Stimulated activated CD8-positive, alpha-beta memory T cell treated with anti-CD3 and anti-CD28 coated beads, Interleukin-7, amount 100 ng/mL, for 48 hours (primary cell): ENCODE results near the gene CGN.

Source experiments
- DNase-seq, 2 donors: peaks; one replicate each; pipeline ENCODE4 v3.0.0-alpha.2; 2020; ENCODE audit warnings: low read depth in 1 of 2; ENCODE audit errors: extremely low read depth in 1 of 2

CGN gene

GRCh38 chr1:151499365-151499764 lies 11.8 kb upstream of the CGN start:
- DNase-seq: no peak

- DNase-seq: no peak
These were observed 11.3 kb upstream of the CGN start for GRCh38 chr1:151499930-151500329.

DNA sequence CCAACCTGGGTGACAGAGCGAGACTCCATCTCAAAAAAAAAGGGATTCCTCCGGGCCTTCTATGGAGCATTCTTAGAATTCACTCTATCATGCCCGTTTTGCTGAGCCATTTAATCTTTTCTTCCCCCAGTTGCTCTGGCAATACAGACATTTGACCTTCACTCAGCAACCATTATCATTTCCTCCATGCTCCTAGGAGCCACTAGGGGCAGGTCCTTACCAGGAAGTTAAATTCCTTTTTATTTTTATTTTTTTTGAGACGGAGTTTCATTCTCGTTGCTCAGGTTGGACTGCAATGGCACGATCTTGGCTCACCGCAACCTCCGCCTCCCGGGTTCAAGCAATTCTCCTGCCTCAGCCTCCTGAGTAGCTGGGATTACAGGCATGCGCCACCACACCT lies 9.7 kb upstream of the CGN start:
- no peak for DNase-seq

- no peak for DNase-seq
These were observed 9.0 kb upstream of the CGN start for GRCh38 chr1:151502035-151502700.

DNA sequence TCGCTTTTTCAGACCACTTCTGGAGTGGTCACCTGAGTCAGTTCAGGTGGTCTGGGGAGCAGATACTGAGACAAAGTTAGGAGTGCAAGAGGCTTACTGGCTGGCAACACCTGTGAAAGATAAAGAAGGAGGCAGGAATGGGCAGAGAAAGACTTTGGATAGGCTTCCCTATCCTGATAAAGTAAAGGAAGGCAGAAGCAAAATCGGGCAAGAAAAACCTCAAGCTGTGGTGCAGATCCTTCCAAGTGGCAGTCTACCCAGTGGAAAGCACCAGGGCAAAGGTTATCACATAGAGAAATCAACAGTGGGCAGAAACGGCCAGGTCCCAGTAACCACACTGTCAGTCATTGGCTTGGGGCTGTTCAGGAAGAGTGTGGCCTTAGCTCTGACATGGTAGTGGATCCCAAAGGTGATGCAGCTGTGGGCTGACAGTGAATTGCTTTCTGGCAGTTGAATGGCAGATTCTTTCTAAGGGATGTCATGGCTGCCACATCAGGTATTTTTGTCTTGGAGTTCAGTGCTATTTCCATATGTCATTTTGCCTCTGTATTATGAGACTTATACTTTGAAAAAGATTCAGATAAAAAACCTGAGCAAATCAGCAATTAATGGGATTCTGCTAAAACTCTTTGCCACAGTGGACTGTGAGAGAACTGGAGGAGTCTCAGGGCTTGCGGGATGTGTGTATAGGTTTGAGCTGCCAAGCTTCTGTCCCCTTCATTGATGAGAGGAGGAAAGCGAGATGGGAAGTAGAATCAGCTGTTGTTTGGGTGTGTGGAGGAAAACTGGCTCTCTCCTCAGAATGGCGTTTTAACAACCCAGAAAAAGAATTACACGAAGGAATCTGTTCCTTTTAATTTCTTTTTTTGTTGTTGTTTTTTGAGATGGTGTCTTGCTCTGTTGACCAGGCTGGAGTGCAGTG lies 8.1 kb upstream of the CGN start:
- no peak for DNase-seq

- no peak for DNase-seq
These were observed 6.9 kb upstream of the CGN start for GRCh38 chr1:151504252-151504651.

GRCh38 chr1:151504759-151505158 lies 6.4 kb upstream of the CGN start:
- no peak for DNase-seq

DNA sequence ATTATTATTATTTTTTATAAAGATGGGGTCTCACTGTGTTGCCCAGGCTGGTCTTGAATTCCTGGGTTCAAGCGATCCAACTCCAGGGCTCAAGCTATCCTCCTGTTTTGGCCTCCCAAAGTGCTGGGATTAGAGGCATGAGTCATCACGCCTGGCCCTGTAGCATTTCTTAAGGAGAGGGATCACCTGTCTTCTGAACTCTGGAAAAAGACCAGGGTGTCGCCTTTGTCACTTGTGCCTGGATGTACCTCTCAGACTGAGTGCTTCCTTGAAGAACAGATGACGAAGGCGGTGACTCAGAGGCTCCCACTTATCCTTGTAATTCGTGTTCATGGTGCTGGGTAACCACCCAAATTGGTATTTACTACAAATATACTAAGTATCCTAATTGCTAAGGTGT lies 2.4 kb upstream of the CGN start:
- DNase-seq: no peak

- DNase-seq: no peak
These were observed 1.7 kb upstream of the CGN start for GRCh38 chr1:151509350-151510019.

DNA sequence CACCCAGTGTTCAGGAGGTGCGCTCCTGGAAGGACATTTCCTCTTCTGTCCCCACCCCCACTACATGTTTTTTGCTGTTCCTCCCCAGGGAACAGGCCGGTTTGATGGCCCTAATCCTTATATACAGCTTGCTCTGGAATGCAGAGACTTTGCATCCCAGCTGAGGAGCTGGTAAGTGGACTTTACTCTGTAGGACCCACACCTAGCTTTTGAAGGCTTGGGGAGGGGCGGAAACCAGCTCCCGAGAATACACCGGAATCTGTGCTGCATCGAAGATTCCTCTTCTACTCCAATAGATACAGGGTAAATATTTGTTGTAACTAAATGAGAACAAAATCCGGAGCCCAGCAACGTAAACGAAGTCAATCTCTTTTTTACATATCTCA lies 1.2 kb upstream of the CGN start:
- DNase-seq: no peak

DNA sequence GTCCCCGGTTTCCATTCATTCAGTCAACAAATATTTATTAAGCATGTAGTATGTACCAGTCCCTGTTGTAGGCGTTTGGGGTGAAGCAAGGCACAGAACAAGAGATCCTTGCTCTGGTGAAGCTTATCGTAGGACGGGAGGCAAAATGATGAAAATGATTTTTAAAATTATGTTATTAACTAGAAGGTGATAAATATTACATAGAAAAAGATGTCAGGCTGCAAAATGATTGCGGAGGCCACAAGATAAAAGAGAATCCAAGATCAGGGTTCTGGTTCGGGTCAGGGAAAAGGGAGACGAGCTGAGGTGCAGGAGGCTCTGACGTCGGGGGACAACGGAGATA lies 602 bp upstream of the CGN start:
- no peak for DNase-seq

- DNase-seq: no peak
These were observed 539 bp downstream of the CGN start for GRCh38 chr1:151511636-151512215.

DNA sequence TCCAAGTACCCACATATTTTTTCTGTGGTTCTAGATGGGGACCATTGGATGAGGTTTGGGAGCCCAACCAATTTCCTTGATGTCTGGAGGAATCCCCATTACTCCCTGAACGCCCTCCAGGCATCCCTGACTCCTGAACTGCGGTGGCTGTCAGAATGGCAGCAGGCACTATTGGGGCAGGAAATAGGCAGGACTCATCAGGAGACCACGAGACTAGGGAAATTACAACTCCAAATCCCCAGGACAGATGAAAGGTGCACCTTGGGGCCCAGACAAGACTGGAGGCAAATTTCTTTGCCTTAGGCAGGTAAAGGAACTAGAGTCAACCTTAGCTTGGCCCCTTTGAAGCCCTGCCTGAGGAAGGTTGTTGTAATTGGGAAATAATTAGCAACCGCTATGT lies 1.1 kb downstream of the CGN start:
- no peak for DNase-seq

- DNase-seq: no peak
These were observed 1.8 kb downstream of the CGN start for GRCh38 chr1:151512801-151513625.

GRCh38 chr1:151513626-151514121 lies 2.5 kb downstream of the CGN start:
- no peak for DNase-seq

DNA sequence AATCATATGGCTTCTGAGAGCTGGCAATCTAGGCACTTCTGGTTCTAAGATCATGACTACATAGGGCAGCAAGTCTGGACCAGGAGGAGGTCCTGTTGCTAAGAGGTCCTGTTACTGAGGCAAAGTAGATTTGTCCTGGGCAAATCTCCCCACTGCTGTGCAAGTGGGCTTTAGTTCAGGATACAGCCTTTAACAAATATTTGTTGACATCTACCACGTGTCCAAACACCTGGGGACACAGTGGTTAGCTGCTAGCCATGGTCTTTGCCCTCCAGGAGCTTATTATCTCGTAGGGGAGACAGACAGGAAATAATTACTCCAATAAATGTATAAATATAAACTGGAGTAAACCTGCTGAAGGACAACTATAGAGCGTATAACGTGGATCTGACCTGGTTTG lies 3.2 kb downstream of the CGN start:
- no peak for DNase-seq

- no peak for DNase-seq
These were observed 4.1 kb downstream of the CGN start for GRCh38 chr1:151515265-151515664.

GRCh38 chr1:151516031-151516511 lies 4.9 kb downstream of the CGN start:
- DNase-seq: no peak

DNA sequence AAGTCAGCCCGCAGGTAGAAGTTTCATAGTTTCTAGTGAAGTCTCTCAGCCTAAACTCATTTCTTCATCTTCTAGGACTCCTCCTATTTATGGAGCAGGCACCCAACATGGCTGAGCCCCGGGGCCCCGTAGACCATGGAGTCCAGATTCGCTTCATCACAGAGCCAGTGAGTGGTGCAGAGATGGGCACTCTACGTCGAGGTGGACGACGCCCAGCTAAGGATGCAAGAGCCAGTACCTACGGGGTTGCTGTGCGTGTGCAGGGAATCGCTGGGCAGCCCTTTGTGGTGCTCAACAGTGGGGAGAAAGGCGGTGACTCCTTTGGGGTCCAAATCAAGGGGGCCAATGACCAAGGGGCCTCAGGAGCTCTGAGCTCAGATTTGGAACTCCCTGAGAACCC lies 7.2 kb downstream of the CGN start:
- DNase-seq: no peak

- no peak for DNase-seq
These were observed 7.7 kb downstream of the CGN start for GRCh38 chr1:151518936-151519335.
